K562 (cell line): Measurements from ENCODE around the gene MPV17L. TPM values are rescaled to one million over a fixed set of nuclear protein-coding genes. Genes with fewer than 3 reads are reported as not detected.

Experiments
- ATAC-seq: fragments of 200-7000 bp; cut with Tn5 transposase; 3 replicates; pipeline ENCODE4 v1.9.1; 2020; ENCODE audit warnings: moderate library complexity
- BruUV-seq: library from RNA; stranded (reverse); fragments of 400-500 nt; replicated peaks from 2 replicates; lab custom pipeline; 2021; lab: Mats Ljungman, UMichigan
- CTCF ChIA-PET: fragments of 300-600 bp; formaldehyde crosslinking; extraction: SDS; loops from one replicate; lab custom pipeline; 2021; ENCODE audit warnings: low intra/inter-chr PET ratio; lab: Yijun Ruan, JAX
- POLR2A ChIA-PET: fragments of 300-600, 350-650 bp; sonication (Branson Sonifier 250); formaldehyde crosslinking; extraction: SDS; loops from one replicate; lab custom pipeline; 2021; ENCODE audit warnings: antibody characterized with exemption, inconsistent platforms; lab: Yijun Ruan, JAX
- DNase-seq, 4 experiments: peaks; one replicate each; pipeline versions ENCODE4 v3.0.0 to v3.0.0-alpha.2; 2011 to 2018; ENCODE audit warnings: low spot score in 3 of 4, mixed read lengths in 3 of 4; ENCODE audit errors: extremely low read depth in 1 of 4
- FAIRE-seq: peaks from 2 replicates; lab custom pipeline; 2011; peaks lifted over from hg19 to GRCh38; lab: Jason Lieb, UNC
- H2AFZ ChIP-seq: 2 replicates; pipeline ENCODE4 v1.6.0; 2011; ENCODE audit warnings: low read depth, low read length, control low read depth, inconsistent platforms
- H3K27ac ChIP-seq: fragments of 200-600 bp; 3 replicates; pipeline ENCODE4 v1.8.0; 2011; ENCODE audit warnings: low read depth, mild to moderate bottlenecking, control low read depth, inconsistent platforms, low read length, moderate library complexity, mixed read lengths; ENCODE audit errors: extremely low read depth
- H3K27me3 ChIP-seq, 2 experiments: fragments of 300-600 bp in 1 of 2; 2 replicates in 1 of 2; 3 replicates in 1 of 2; pipeline versions ENCODE4 v1.6.0 to v1.8.0; 2011; ENCODE audit warnings: inconsistent platforms in 2 of 2, low read length in 2 of 2, mild to moderate bottlenecking in 1 of 2, mixed read lengths in 1 of 2, moderate library complexity in 1 of 2; ENCODE audit not compliant: control insufficient read depth in 2 of 2, insufficient read depth in 2 of 2
- H3K36me3 ChIP-seq: fragments of 300-600 bp; 3 replicates; pipeline ENCODE4 v1.8.0; 2011; ENCODE audit warnings: mild to moderate bottlenecking, low read length, inconsistent platforms; ENCODE audit not compliant: control insufficient read depth, insufficient read depth
- H3K4me1 ChIP-seq, 2 experiments: fragments of 200-600 bp in 1 of 2; replicated peaks in 1 of 2; 2 replicates in 1 of 2; 3 replicates in 1 of 2; pipeline versions ENCODE4 v1.5.1 to v1.8.0; 2011; ENCODE audit warnings: inconsistent platforms in 2 of 2, low read length in 2 of 2, mild to moderate bottlenecking in 1 of 2, mixed read lengths in 1 of 2, moderate library complexity in 1 of 2; ENCODE audit not compliant: control insufficient read depth in 2 of 2, insufficient read depth in 2 of 2
- H3K4me2 ChIP-seq: 2 replicates; pipeline ENCODE4 v1.6.1; 2011; ENCODE audit warnings: low read length, control low read depth, inconsistent platforms, mixed read lengths; ENCODE audit not compliant: insufficient read depth
- H3K4me3 ChIP-seq: fragments of 200-600 bp; sonication (generic), shearing (Covaris generic); 2 replicates; pipeline ENCODE4 v1.5.1; 2016; ENCODE audit warnings: control low read depth, inconsistent platforms
- H3K79me2 ChIP-seq: fragments of 200-600 bp; 3 replicates; pipeline ENCODE4 v1.8.0; 2011; ENCODE audit warnings: low read length, inconsistent platforms; ENCODE audit not compliant: control insufficient read depth, insufficient read depth
- H3K9ac ChIP-seq, 2 experiments: 2 replicates each; pipeline versions ENCODE4 v1.6.0 to v1.6.1; 2011; ENCODE audit warnings: low read depth in 2 of 2, low read length in 2 of 2, control low read depth in 1 of 2, inconsistent platforms in 1 of 2, mild to moderate bottlenecking in 1 of 2, mixed read lengths in 1 of 2; ENCODE audit not compliant: insufficient read depth in 1 of 2
- H3K9me1 ChIP-seq: one replicate; pipeline ENCODE4 v1.6.0; 2011; ENCODE audit warnings: inconsistent platforms, mild to moderate bottlenecking, low read length, moderate library complexity; ENCODE audit not compliant: control insufficient read depth, insufficient read depth
- H3K9me3 ChIP-seq: replicated peaks from 2 replicates; pipeline ENCODE4 v1.5.1; 2011; ENCODE audit warnings: low read depth, low read length, inconsistent platforms; ENCODE audit not compliant: control insufficient read depth, insufficient read depth
- H4K20me1 ChIP-seq: replicated peaks from 2 replicates; pipeline ENCODE4 v1.6.1; 2011; ENCODE audit warnings: low read length, inconsistent platforms, mixed read lengths; ENCODE audit not compliant: control insufficient read depth, insufficient read depth
- BRCA1 ChIP-seq, 2 experiments: fragments of 450-650 bp in 1 of 2; sonication (generic) in 1 of 2; formaldehyde crosslinking in 1 of 2; IDR thresholded peaks; 2 replicates each; pipeline versions ENCODE4 v1.5.0 to v1.6.1; 2017 to 2020; ENCODE audit warnings: mild to moderate bottlenecking in 1 of 2, missing genetic modification reagents in 1 of 2
- CBFA2T2 ChIP-seq: fragments of 450-650 bp; conservative IDR thresholded peaks from 2 replicates; pipeline ENCODE4 v1.6.1; 2017; ENCODE audit warnings: mild to moderate bottlenecking
- FOXJ3 ChIP-seq: sonication (generic); formaldehyde crosslinking; IDR thresholded peaks from 2 replicates; pipeline ENCODE4 v1.4.0; 2020; ENCODE audit warnings: mild to moderate bottlenecking, missing genetic modification reagents
- MEF2D ChIP-seq: conservative IDR thresholded peaks from 2 replicates; pipeline ENCODE4 v1.6.1; 2016; ENCODE audit warnings: low read depth, missing genetic modification characterization, missing compliant biosample characterization
- WGBS: fragments of 100-300 bp; shearing (Covaris generic); methylation state at CpG from one replicate; pipeline ENCODE4 v1.1.6; 2016; ENCODE audit warnings: low coverage, mixed read lengths; ENCODE audit not compliant: insufficient coverage; ENCODE audit errors: missing lambda C conversion rate; 5-methylcytosine and 5-hydroxymethylcytosine counted together
- in situ Hi-C: fragments of 300-500 bp; cut with MboI; formaldehyde crosslinking; loops from 4 replicates; pipeline ENCODE4 v1.15.0; 2018; ENCODE audit warnings: inconsistent platforms, mixed read lengths
- intact Hi-C: fragments of 100-400 bp; cut with micrococcal nuclease; formaldehyde crosslinking; loops from 2 replicates; pipeline ENCODE4 v1.14.2; 2022
- polyA plus RNA-seq, 8 experiments: library from polyadenylated mRNA; depleted of rRNA in 4 of 8; stranded (reverse) in 5 of 8; unstranded in 3 of 8; fragments of >200 nt; fragmentation: Nextera tagmentation in 2 of 8; fragmentation: Illumina TruSeq in 1 of 8; extraction: Ambion mirVana in 2 of 8; extraction: Trizol in 1 of 8; gene quantifications; 2 replicates each; pipeline versions ENCODE4 v1.2.1 to v1.2.3, GENCODE V29; 2011 to 2014; ENCODE audit warnings: inconsistent platforms in 1 of 8, missing spikeins in 1 of 8
- total RNA-seq, 7 experiments: library from RNA; depleted of rRNA in 6 of 7; stranded (reverse); fragments of >200 nt in 6 of 7; fragmentation: Illumina TruSeq in 2 of 7; extraction: Trizol in 2 of 7; gene quantifications; 2 replicates each; pipeline versions ENCODE4 v1.2.1 to v1.2.3, GENCODE V29; 2011 to 2021; ENCODE audit warnings: low replicate concordance in 1 of 7
- TF ChIP-seq, protein P1 (sequence below): fragments of 200-800 bp; sonication (Bioruptor generic); IDR thresholded peaks from 2 replicates; pipeline ENCODE4 v1.6.1; 2017; ENCODE audit warnings: missing genetic modification characterization, missing compliant biosample characterization
- TF ChIP-seq, protein P2 (sequence below), 2 experiments: fragments of 450-650 bp in 1 of 2; sonication (generic) in 1 of 2; formaldehyde crosslinking in 1 of 2; IDR thresholded peaks; 2 replicates each; pipeline versions ENCODE4 v1.7.1 to v1.9.0; 2016 to 2022; ENCODE audit warnings: inconsistent platforms in 1 of 2, mild to moderate bottlenecking in 1 of 2, missing genetic modification reagents in 1 of 2
- TF ChIP-seq, protein P3 (sequence below): fragments of 450-650 bp; formaldehyde crosslinking; IDR thresholded peaks from 2 replicates; pipeline ENCODE4 v1.4.0; 2022; ENCODE audit warnings: missing genetic modification characterization

MPV17L gene
- total and polyA plus RNA-seq, 9 of the 15 experiments (the other 6 are each of a cell fraction or from before 2014, with no cell fraction given), result not detected

DNA sequence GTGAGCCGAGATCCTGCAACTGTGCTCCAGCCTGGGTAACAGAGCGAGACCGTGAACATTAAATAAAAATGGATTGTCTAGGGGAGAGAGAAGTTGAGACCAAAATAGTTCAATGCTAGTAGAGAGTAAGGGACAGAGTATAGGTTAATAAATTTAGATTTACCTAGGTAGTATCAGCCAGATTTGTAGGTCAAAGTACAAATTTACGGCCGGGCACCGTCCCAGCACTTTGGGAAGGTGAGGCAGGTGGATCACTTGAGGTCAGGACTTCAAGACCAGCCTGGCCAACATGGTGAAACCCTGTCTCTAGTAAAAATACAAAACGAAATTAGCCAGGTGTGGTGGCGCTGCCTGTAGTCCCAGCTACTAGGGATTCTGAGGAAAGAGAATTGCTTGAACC, 26.7 kb downstream of the MPV17L start:
- H4K20me1 ChIP-seq, result no peaks in the 10 kb centered on the region
- H3K4me1 ChIP-seq, result no peaks in the 10 kb centered on the region; a peak in 1 of 5 replicates
- no peak overlapping the region for H3K4me3 ChIP-seq
- H3K27ac ChIP-seq, result no peak overlapping the region
- in situ Hi-C loops, result loop anchor here (10.0 kb wide), 1 partner anchor 283 kb away; no protein-coding TSS in a partner anchor
- no peak overlapping the region for H2AFZ ChIP-seq
- H3K9me3 ChIP-seq, result no peaks in the 10 kb centered on the region; the same call in 1 of the 2 replicates
- BruUV-seq, result no TSS peak
- ChIA-PET CTCF (no interaction called here), POLR2A (no interaction called here)
- 1% methylated on average over 8 of the region's 8 CpGs for WGBS
- H3K79me2 ChIP-seq, result no peaks in the 10 kb centered on the region
- H3K9me1 ChIP-seq, result no peaks in the 10 kb centered on the region
- H3K4me2 ChIP-seq, result no peak overlapping the region
- intact Hi-C loops, result loop anchor here (10.0 kb wide), 1 partner anchor 223 kb away; the partner anchor contains the start of gene MARF1
- H3K27me3 ChIP-seq, result peaks cover 20 to 41% of the 10 kb centered on the region in 2 experiments; a peak in 4 of 5 replicates
- H3K36me3 ChIP-seq, result no peaks in the 10 kb centered on the region
- no peak overlapping the region for H3K9ac ChIP-seq
- ATAC-seq (no peak), FAIRE-seq (no peak), DNase-seq (no peak)
- TF ChIP-seq BRCA1 (IDR thresholded peaks at IDR 0.05), result no peak
- no peak for TF ChIP-seq BRCA1 (CRISPR knock-in tag; IDR thresholded peaks at IDR 0.05)
- TF ChIP-seq, protein P1, sequence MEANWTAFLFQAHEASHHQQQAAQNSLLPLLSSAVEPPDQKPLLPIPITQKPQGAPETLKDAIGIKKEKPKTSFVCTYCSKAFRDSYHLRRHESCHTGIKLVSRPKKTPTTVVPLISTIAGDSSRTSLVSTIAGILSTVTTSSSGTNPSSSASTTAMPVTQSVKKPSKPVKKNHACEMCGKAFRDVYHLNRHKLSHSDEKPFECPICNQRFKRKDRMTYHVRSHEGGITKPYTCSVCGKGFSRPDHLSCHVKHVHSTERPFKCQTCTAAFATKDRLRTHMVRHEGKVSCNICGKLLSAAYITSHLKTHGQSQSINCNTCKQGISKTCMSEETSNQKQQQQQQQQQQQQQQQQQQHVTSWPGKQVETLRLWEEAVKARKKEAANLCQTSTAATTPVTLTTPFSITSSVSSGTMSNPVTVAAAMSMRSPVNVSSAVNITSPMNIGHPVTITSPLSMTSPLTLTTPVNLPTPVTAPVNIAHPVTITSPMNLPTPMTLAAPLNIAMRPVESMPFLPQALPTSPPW (CRISPR knock-in tag), result no peak
- no peak for TF ChIP-seq CBFA2T2
- TF ChIP-seq MEF2D, result no peak
- TF ChIP-seq, protein P2, sequence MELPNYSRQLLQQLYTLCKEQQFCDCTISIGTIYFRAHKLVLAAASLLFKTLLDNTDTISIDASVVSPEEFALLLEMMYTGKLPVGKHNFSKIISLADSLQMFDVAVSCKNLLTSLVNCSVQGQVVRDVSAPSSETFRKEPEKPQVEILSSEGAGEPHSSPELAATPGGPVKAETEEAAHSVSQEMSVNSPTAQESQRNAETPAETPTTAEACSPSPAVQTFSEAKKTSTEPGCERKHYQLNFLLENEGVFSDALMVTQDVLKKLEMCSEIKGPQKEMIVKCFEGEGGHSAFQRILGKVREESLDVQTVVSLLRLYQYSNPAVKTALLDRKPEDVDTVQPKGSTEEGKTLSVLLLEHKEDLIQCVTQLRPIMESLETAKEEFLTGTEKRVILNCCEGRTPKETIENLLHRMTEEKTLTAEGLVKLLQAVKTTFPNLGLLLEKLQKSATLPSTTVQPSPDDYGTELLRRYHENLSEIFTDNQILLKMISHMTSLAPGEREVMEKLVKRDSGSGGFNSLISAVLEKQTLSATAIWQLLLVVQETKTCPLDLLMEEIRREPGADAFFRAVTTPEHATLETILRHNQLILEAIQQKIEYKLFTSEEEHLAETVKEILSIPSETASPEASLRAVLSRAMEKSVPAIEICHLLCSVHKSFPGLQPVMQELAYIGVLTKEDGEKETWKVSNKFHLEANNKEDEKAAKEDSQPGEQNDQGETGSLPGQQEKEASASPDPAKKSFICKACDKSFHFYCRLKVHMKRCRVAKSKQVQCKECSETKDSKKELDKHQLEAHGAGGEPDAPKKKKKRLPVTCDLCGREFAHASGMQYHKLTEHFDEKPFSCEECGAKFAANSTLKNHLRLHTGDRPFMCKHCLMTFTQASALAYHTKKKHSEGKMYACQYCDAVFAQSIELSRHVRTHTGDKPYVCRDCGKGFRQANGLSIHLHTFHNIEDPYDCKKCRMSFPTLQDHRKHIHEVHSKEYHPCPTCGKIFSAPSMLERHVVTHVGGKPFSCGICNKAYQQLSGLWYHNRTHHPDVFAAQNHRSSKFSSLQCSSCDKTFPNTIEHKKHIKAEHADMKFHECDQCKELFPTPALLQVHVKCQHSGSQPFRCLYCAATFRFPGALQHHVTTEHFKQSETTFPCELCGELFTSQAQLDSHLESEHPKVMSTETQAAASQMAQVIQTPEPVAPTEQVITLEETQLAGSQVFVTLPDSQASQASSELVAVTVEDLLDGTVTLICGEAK (IDR thresholded peaks at IDR 0.05), result no peak
- TF ChIP-seq, protein P2 (CRISPR knock-in tag; IDR thresholded peaks at IDR 0.05), result no peak
- TF ChIP-seq, protein P3, sequence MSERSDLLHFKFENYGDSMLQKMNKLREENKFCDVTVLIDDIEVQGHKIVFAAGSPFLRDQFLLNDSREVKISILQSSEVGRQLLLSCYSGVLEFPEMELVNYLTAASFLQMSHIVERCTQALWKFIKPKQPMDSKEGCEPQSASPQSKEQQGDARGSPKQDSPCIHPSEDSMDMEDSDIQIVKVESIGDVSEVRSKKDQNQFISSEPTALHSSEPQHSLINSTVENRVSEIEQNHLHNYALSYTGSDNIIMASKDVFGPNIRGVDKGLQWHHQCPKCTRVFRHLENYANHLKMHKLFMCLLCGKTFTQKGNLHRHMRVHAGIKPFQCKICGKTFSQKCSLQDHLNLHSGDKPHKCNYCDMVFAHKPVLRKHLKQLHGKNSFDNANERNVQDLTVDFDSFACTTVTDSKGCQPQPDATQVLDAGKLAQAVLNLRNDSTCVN, result no peak
- no peak for TF ChIP-seq FOXJ3 (CRISPR knock-in tag)
